Daoy (cell line): ENCODE measurements around the gene ZFYVE9. TPM values are rescaled to one million over a fixed set of nuclear protein-coding genes. Genes with fewer than 3 reads are reported as not detected.
"Not testable (repeated sequence)": the region's sequence is repeated elsewhere in the genome, so short reads cannot be mapped to it uniquely, and the experiment has no call there.

ENCODE experiments used
- DNase-seq: peaks from one replicate; pipeline ENCODE4 v3.0.0-alpha.2; 2015; ENCODE audit warnings: low read depth
- total RNA-seq: library from RNA; depleted of rRNA; stranded (reverse); fragments of >200 nt; shearing (Covaris generic); gene quantifications from 2 replicates; pipeline ENCODE4 v1.2.3, GENCODE V29; 2014; rRNA removed

ZFYVE9 gene
- total RNA-seq, 1 experiment from 2014 or later = 15.3 TPM

DNA sequence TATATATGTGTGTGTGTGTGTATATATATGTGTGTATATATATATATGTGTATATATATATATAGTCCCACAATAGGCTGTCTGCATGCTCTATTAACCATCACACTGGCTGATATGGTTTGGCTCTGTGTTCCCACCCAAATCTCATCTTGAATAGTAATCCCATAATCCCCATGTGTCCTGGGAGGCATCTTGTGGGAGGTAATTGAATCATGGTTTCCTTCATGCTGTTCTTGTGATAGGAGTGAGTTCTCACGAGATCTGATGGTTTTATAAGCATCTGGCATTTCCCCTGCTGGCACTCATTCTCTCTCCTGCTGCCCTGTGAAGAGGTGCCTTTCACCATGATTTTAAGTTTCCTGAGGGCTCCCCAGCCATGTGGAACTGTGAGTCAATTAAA lies 228.0 kb downstream of the ZFYVE9 start:
- DNase-seq = not testable (repeated sequence)

- DNase-seq = no peak
Observed at GRCh38 chr1:52385376-52385775, 243.5 kb downstream of the ZFYVE9 start.

- DNase-seq = no peak
Observed at GRCh38 chr1:52386458-52386857, 244.6 kb downstream of the ZFYVE9 start.

- DNase-seq = no peak
Observed at GRCh38 chr1:52393174-52393573, 251.3 kb downstream of the ZFYVE9 start.

Other genes starting within 250 kb of the ZFYVE9 start
- 2.2 and 2.7 TPM in 2 replicates for gene RAB3B, start 151.4 kb upstream of the ZFYVE9 start, total RNA-seq
- 23.2 and 29.4 TPM in 2 replicates for gene KTI12, start 108.3 kb upstream of the ZFYVE9 start, total RNA-seq
- gene TXNDC12, start 86.9 kb upstream of the ZFYVE9 start, total RNA-seq = 103 and 128 TPM in 2 replicates
- gene BTF3L4, start 85.8 kb upstream of the ZFYVE9 start, total RNA-seq = 119 and 127 TPM in 2 replicates
- gene CC2D1B, start 224.1 kb downstream of the ZFYVE9 start, total RNA-seq = 23.4 and 25.2 TPM in 2 replicates